Left renal cortex interstitium (tissue), 4 donors: ENCODE measurements around the gene MEAF6. TPM values are rescaled to one million over a fixed set of nuclear protein-coding genes. Genes with fewer than 3 reads are reported as not detected.

Experiments used
- DNase-seq, 4 donors: peaks; one replicate each; pipeline ENCODE4 v3.0.0-alpha.2; 2013; ENCODE audit warnings: low read depth in 4 of 4, low spot score in 2 of 4, missing footprints in 1 of 4
- polyA plus RNA-seq, 4 donors: library from polyadenylated mRNA; unstranded; fragments of 120-200 nt; gene quantifications; one replicate each; pipeline ENCODE4 v1.2.1, GENCODE V29; 2013; ENCODE audit not compliant: insufficient read length in 4 of 4

Gene MEAF6
- polyA plus RNA-seq, 4 donors, result 93.4 to 97.9 (median 96.3) TPM

- DNase-seq, result no peak
Observed at GRCh38 chr1:37485902-37486679, 28.5 kb downstream of the MEAF6 start.

GRCh38 chr1:37484325-37485051 lies 30.1 kb downstream of the MEAF6 start:
- DNase-seq, result no peak

- DNase-seq, result no peak
Observed at GRCh38 chr1:37483785-37484184, 30.8 kb downstream of the MEAF6 start.

GRCh38 chr1:37482796-37483744 lies 31.5 kb downstream of the MEAF6 start:
- no peak for DNase-seq

GRCh38 chr1:37482004-37482785 lies 32.4 kb downstream of the MEAF6 start:
- no peak for DNase-seq

- DNase-seq, result no peak
Observed at GRCh38 chr1:37481289-37482003, 33.1 kb downstream of the MEAF6 start.

- no peak for DNase-seq
Observed at GRCh38 chr1:37480581-37481288, 33.8 kb downstream of the MEAF6 start.

- DNase-seq, result no peak
Observed at GRCh38 chr1:37480125-37480466, 34.5 kb downstream of the MEAF6 start.

GRCh38 chr1:37479255-37480124 lies 35.1 kb downstream of the MEAF6 start:
- DNase-seq, result no peak

GRCh38 chr1:37478890-37479254 lies 35.7 kb downstream of the MEAF6 start:
- no peak for DNase-seq

- DNase-seq, result no peak
Observed at GRCh38 chr1:37478451-37478881, 36.1 kb downstream of the MEAF6 start.

GRCh38 chr1:37477946-37478345 lies 36.6 kb downstream of the MEAF6 start:
- no peak for DNase-seq

- no peak for DNase-seq
Observed at GRCh38 chr1:37477198-37477931, 37.2 kb downstream of the MEAF6 start.

GRCh38 chr1:37476460-37477197 lies 37.9 kb downstream of the MEAF6 start:
- DNase-seq, result no peak

- DNase-seq, result no peak
Observed at GRCh38 chr1:37476087-37476452, 38.5 kb downstream of the MEAF6 start.

- no peak for DNase-seq
Observed at GRCh38 chr1:37475380-37476086, 39.0 kb downstream of the MEAF6 start.
